ENCODE results near the gene TIMM23.

TIMM23 gene

DNA sequence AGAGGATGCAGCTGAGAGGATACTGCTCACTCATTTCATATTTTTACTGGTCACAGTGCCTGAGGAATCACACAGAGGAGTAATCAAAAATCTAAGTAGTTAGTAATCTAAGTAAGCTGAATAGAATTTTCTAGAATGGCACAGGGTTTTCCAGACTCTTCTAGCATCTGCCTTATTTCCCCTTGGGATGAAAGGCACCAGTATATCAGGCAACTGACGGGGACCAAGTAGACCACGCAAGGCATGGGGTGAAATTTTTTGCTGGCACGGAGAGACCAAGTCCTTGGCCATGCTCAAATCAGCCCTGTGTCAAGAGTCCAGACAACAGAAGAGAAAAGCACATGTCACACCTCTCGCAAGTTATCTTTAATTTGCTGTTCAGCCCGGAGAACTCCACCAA, 43.9 kb downstream of the TIMM23 start:
- TF ChIP-seq, protein P1, sequence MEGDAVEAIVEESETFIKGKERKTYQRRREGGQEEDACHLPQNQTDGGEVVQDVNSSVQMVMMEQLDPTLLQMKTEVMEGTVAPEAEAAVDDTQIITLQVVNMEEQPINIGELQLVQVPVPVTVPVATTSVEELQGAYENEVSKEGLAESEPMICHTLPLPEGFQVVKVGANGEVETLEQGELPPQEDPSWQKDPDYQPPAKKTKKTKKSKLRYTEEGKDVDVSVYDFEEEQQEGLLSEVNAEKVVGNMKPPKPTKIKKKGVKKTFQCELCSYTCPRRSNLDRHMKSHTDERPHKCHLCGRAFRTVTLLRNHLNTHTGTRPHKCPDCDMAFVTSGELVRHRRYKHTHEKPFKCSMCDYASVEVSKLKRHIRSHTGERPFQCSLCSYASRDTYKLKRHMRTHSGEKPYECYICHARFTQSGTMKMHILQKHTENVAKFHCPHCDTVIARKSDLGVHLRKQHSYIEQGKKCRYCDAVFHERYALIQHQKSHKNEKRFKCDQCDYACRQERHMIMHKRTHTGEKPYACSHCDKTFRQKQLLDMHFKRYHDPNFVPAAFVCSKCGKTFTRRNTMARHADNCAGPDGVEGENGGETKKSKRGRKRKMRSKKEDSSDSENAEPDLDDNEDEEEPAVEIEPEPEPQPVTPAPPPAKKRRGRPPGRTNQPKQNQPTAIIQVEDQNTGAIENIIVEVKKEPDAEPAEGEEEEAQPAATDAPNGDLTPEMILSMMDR (conservative IDR thresholded peaks at IDR 0.05), result no peak
- TF ChIP-seq ZFX (IDR thresholded peaks at IDR 0.05), result no peak

DNA sequence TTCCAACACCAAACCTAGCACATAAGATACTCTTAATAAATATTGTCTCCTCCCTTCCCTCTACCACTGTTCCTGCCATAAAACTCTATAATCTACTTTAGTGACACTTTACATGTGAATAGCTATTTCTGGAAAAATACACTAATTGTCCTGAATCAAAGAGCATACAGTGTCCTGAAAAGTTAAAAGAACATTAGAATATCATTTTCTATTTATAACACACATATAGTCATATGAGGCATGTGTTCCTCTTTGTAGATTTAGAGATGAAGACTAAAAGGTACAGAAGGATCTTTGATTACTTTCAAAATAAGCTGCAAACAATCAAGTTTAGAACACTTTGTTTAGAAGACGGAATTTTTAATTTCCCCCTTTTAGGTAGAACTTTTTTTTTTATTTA, 44.5 kb downstream of the TIMM23 start:
- TF ChIP-seq ZFX (IDR thresholded peaks at IDR 0.05), result no peak
- TF ChIP-seq, protein P1 (conservative IDR thresholded peaks at IDR 0.05), result no peak
- no peak overlapping the region for H3K27ac ChIP-seq

More for the DNA sequence above, 43.9 kb downstream of the TIMM23 start:
- no peak overlapping the region for H3K27ac ChIP-seq

DNA sequence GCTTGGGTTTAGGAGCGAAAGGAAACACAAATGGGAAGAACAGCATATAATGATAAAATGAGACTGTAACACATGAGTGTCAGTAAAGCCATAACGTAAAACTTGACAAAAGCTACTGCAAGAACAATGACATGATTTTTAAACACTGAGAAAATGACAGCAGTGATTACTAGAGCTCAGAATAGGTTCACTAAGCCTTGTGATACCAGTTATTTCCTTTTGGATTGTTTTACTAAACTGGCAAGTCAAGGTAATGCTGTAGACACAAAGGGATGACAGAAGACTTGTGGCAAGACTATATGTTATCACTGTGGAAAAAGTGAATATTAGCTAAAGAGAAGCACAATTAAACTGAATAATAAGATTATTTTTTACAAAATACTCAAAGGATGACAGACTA, 45.4 kb downstream of the TIMM23 start:
- no peak for TF ChIP-seq ZFX (IDR thresholded peaks at IDR 0.05)
- TF ChIP-seq, protein P1 (conservative IDR thresholded peaks at IDR 0.05), result no peak
- H3K27ac ChIP-seq, result no peak overlapping the region

DNA sequence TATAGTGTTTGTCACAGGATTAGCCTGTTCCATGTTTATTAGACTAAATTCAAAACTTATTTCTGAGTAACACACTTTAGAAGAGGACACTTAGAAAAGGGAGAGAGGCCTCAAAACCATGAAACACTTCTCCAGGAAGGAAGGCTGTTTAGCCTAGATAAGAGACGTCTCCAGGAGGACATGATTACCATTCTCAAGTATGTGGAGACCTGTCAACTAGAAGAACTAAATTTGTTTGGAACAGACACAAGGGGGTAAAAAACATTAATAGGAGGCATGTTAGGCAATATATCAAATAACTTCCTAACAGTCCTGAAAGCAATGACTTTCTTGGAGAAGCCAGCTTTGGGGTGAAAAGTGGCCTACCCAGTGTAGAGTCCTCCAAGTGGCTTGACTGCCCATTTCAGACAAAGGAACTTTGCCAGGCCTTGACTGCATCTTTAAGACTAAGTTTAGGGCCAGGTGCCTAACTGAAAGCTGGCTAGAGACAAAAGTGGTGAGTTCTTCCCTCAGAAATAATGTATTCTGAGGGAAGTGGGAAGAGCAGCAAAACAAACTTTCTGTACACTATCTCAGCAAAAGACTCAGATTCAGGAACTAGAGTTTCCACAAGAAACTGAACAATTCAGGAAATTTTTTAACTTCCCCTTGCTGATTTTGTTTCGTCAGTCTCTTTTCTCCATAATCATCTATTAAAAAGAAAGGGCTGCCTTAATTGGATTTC, 46.3 kb downstream of the TIMM23 start:
- no peak overlapping the region for H3K27ac ChIP-seq
- no peak for TF ChIP-seq ZFX (IDR thresholded peaks at IDR 0.05)
- TF ChIP-seq, protein P1 (conservative IDR thresholded peaks at IDR 0.05), result no peak

DNA sequence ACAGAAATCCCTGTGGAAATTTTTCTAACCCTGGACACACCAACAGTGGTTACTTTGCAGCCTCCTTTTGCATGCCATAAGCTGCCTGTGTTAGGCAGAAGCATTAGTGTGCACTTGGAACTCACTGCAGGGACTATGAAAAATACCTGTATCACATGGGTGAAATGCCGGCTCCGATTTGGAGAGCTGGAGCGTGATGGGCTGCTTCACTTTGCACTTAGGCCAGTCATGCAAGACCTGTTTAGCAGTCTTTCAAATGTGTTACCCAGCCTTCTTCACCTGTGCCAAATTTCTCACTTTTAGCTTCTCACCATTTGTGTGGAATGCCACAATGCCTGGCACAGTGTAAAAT, 46.9 kb downstream of the TIMM23 start:
- no peak for TF ChIP-seq ZFX (IDR thresholded peaks at IDR 0.05)
- TF ChIP-seq, protein P1 (conservative IDR thresholded peaks at IDR 0.05), result no peak
- H3K27ac ChIP-seq, result no peak overlapping the region

DNA sequence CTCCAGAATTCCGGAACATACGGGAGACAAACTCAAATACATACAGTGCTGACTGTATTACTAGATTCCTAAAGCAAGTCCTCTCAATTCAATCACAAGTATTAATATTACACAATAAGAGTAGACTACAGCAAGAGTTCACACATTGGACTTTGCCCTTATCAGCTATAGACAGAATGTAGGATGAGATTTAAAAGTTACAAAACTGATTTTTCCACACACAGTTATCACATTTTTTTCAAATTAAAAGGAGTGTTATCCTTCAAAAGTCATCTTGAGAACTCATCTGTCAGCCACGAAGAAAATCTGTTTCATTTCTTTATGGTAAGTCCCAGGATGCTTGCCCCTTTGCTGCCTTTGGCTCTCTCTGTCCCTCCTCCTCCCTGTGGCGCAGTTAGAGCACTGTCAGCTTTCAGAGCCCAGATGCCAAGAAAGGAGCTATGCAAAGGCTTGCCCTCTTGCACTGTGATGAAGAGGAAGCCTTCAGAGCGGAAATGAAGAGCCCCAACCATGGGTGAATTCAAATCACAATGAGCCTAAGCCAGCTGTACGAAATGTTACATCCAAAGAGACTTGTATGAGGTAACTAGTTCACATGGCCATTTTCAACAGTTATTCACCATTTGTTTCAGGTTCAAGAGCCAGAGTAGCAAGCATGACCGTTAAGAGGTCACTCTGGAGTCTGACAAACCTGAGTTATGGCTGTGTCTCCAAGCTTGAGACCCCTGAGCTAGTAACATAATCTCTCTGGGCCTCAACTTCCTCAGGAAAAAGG, 47.5 kb downstream of the TIMM23 start:
- no peak overlapping the region for H3K27ac ChIP-seq
- no peak for TF ChIP-seq ZFX (IDR thresholded peaks at IDR 0.05)
- TF ChIP-seq, protein P1 (conservative IDR thresholded peaks at IDR 0.05), result no peak

DNA sequence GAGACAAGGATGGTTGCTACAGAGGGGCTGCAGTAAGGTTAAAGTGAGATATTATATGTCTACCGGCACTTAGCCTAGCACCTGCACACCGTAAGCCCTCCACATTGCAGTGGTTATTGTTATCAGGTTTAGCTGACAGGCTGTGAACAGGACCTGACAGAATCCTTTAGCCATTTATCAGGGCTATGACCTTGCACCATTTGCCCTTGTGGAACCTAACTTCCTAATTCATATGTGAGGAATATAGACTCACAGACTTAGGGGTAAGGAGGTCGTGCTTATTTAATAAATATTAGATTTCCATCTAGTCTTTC, 48.0 kb downstream of the TIMM23 start:
- no peak for TF ChIP-seq ZFX (IDR thresholded peaks at IDR 0.05)
- TF ChIP-seq, protein P1 (conservative IDR thresholded peaks at IDR 0.05), result no peak
- H3K27ac ChIP-seq, result no peak overlapping the region

Data from C4-2B (cell line).